ENCODE data around the gene CSMD2. TPM values are rescaled to one million over a fixed set of nuclear protein-coding genes. Genes with fewer than 3 reads are reported as not detected.

CSMD2 gene
- total and polyA plus RNA-seq, 2 of the 4 experiments (the other 2 are of a cell fraction) = under 0.01 to 0.36 TPM

DNA sequence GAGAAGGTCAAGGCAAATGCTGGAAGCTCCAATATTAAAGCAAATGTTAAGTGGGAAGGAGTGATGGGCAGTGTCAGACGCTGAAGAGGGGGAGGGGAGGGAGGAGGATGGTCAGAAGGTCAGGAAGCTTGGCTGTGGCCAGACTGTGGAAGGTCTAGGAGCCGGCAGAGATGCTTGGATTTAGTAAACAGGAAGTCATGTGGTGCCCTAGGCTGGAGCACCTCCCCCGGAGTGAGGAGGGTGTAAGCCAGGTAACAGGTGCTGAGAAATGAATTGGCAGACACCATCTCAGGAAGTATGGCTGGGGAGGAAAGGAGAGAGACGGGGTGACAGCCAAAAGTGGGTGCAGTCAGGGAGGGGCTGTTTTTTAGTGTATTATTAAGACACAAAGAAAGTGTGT lies 17.7 kb downstream of the CSMD2 start:
- no peak overlapping the region for H3K4me3 ChIP-seq (ENCODE audit: insufficient read depth, low read depth, low read length)
- in situ Hi-C loops (cut with MboI; ENCODE audit: low sequenced_read_pairs) = no loop called here

More for the DNA sequence above, 17.7 kb downstream of the CSMD2 start:
- POLR2A ChIA-PET (ENCODE audit: unreplicated experiment) = no interaction called here
- no TSS peak for BruUV-seq (replicated peaks)
- H3K18ac ChIP-seq (ENCODE audit: low read depth, low read length) = no peak overlapping the region
- H3K23ac ChIP-seq (ENCODE audit: low read depth, low read length) = no peak overlapping the region
- intact Hi-C loops (cut with micrococcal nuclease) (no loop called here), dilution Hi-C loops (cut with HindIII; ENCODE audit: low sequenced_read_pairs, unreplicated experiment) (no loop called here)
- H2BK20ac ChIP-seq (ENCODE audit: low read depth, low read length) = no peak overlapping the region
- H3K4me1 ChIP-seq (ENCODE audit: control insufficient read depth, insufficient read depth, low read length) = no peaks in the 10 kb centered on the region
- DNase-seq = no peak
- no peaks in the 10 kb centered on the region for H3K79me1 ChIP-seq (ENCODE audit: low read depth in 1 of 2, low read length in 2 of 2)
- H3K56ac ChIP-seq (ENCODE audit: extremely low read depth, insufficient read depth, low read length) = no peak overlapping the region
- no peak overlapping the region for H4K8ac ChIP-seq (ENCODE audit: low read depth in 2 of 2, low read length in 2 of 2)
- peaks cover 19% of the 10 kb centered on the region for H3K9me3 ChIP-seq (ENCODE audit: control insufficient read depth, insufficient read depth, low read length)
- CTCF ChIA-PET = no interaction called here
- H2BK15ac ChIP-seq (ENCODE audit: low read depth, low read length) = no peak overlapping the region
- H3K36me3 ChIP-seq (ENCODE audit: control insufficient read depth, insufficient read depth, low read length) = no peaks in the 10 kb centered on the region
- ATAC-seq (ENCODE audit: low read depth) = no peak
- WGBS, 2 experiments (ENCODE audit: extremely low coverage in 2 of 2, insufficient read length in 1 of 2) = 0% methylated on average over 1 of the region's 4 CpGs; no CpG with 5 or more reads in 1 of the 2 experiments
- H3K14ac ChIP-seq (replicated peaks; ENCODE audit: low read depth, low read length) = no peak overlapping the region
- no peaks in the 10 kb centered on the region for H3K27me3 ChIP-seq (ENCODE audit: control insufficient read depth, insufficient read depth, low read length)
- H4K91ac ChIP-seq (ENCODE audit: insufficient read depth, low read depth, low read length) = no peak overlapping the region
- H3K4ac ChIP-seq (ENCODE audit: low read depth, low read length) = no peak overlapping the region
- H3K9ac ChIP-seq (ENCODE audit: low read depth, low read length) = no peak overlapping the region
- H2BK120ac ChIP-seq (ENCODE audit: low read depth, low read length) = no peak overlapping the region
- no peak overlapping the region for H2AFZ ChIP-seq (replicated peaks; ENCODE audit: low read length, poor library complexity)
- no peak overlapping the region for H3K27ac ChIP-seq (ENCODE audit: insufficient read depth, low read length)
- no peaks in the 10 kb centered on the region for H3K9me1 ChIP-seq (ENCODE audit: insufficient read depth, low read length)
- no peak overlapping the region for H2BK5ac ChIP-seq (ENCODE audit: low read depth, low read length, poor library complexity, severe bottlenecking)
- TF ChIP-seq RAD21 (IDR thresholded peaks at IDR 0.05; ENCODE audit: low read length) (no peak), MAFK (IDR thresholded peaks at IDR 0.05; ENCODE audit: low read depth, low read length) (no peak), RFX5 (IDR thresholded peaks at IDR 0.05; ENCODE audit: low read depth, low read length) (no peak), FOS (IDR thresholded peaks at IDR 0.05; ENCODE audit: low read depth, low read length) (no peak), RCOR1 (IDR thresholded peaks at IDR 0.05; ENCODE audit: insufficient replicate concordance, low read length) (no peak), MXI1 (IDR thresholded peaks at IDR 0.05; ENCODE audit: borderline replicate concordance, low read depth, low read length) (no peak), SMC3 (IDR thresholded peaks at IDR 0.05; ENCODE audit: low read depth, low read length) (no peak), BHLHE40 (IDR thresholded peaks at IDR 0.05; ENCODE audit: low read depth, low read length) (no peak), CHD1 (IDR thresholded peaks at IDR 0.05; ENCODE audit: low read depth, low read length) (no peak), NFE2L2 (IDR thresholded peaks at IDR 0.05; ENCODE audit: low read depth, low read length) (no peak), POLR2A (IDR thresholded peaks at IDR 0.05; ENCODE audit: low read depth, low read length) (no peak), CTCF (conservative IDR thresholded peaks at IDR 0.05; ENCODE audit: low read depth, low read length) (no peak), CEBPB (IDR thresholded peaks at IDR 0.05; ENCODE audit: low read depth, low read length) (no peak), MAZ (IDR thresholded peaks at IDR 0.05; ENCODE audit: borderline replicate concordance, low read depth, low read length) (no peak)
- TF ChIP-seq, protein P1, sequence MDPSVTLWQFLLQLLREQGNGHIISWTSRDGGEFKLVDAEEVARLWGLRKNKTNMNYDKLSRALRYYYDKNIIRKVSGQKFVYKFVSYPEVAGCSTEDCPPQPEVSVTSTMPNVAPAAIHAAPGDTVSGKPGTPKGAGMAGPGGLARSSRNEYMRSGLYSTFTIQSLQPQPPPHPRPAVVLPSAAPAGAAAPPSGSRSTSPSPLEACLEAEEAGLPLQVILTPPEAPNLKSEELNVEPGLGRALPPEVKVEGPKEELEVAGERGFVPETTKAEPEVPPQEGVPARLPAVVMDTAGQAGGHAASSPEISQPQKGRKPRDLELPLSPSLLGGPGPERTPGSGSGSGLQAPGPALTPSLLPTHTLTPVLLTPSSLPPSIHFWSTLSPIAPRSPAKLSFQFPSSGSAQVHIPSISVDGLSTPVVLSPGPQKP (IDR thresholded peaks at IDR 0.05; ENCODE audit: borderline replicate concordance, low read depth, low read length) = no peak
- TF ChIP-seq, protein P2, sequence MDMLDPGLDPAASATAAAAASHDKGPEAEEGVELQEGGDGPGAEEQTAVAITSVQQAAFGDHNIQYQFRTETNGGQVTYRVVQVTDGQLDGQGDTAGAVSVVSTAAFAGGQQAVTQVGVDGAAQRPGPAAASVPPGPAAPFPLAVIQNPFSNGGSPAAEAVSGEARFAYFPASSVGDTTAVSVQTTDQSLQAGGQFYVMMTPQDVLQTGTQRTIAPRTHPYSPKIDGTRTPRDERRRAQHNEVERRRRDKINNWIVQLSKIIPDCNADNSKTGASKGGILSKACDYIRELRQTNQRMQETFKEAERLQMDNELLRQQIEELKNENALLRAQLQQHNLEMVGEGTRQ (IDR thresholded peaks at IDR 0.05; ENCODE audit: low read depth, low read length) = no peak
- no peaks in the 10 kb centered on the region for H4K20me1 ChIP-seq (ENCODE audit: insufficient read depth, low read length)
- no peak overlapping the region for H2AK9ac ChIP-seq (replicated peaks; ENCODE audit: low read depth, low read length, poor library complexity)
- H4K5ac ChIP-seq (ENCODE audit: low read depth, low read length) = no peak overlapping the region
- no peak overlapping the region for H3K4me2 ChIP-seq (ENCODE audit: low read depth, low read length)
- H2AK5ac ChIP-seq (ENCODE audit: low read depth, low read length) = no peak overlapping the region
